T-helper 2 cell treated with Interferon-gamma antibody and Interleukin-4, amounts not matched to agents 5 μg/mL and 100 μg/mL, for 36 hours (primary cell): ENCODE measurements around the gene AKT1.
"Not testable (repeated sequence)": the region's sequence is repeated elsewhere in the genome, so short reads cannot be mapped to it uniquely, and the experiment has no call there.

ENCODE experiments used
- DNase-seq: peaks from one replicate; pipeline ENCODE4 v3.0.0; 2021; ENCODE audit warnings: low spot score
- H3K27ac Mint-ChIP-seq: one replicate; pipeline ENCODE4 v1.8.0; 2021; ENCODE audit warnings: mild to moderate bottlenecking, mixed read lengths
- H3K27me3 Mint-ChIP-seq: one replicate; pipeline ENCODE4 v1.8.0; 2021; ENCODE audit warnings: low read depth, mixed read lengths
- H3K36me3 Mint-ChIP-seq: one replicate; pipeline ENCODE4 v1.8.0; 2021; ENCODE audit warnings: low read depth, mixed read lengths
- H3K4me1 Mint-ChIP-seq: one replicate; pipeline ENCODE4 v1.8.0; 2021; ENCODE audit warnings: low read depth, mixed read lengths
- H3K4me3 Mint-ChIP-seq: one replicate; pipeline ENCODE4 v1.8.0; 2022; ENCODE audit warnings: mild to moderate bottlenecking, moderate library complexity, mixed read lengths
- H3K9me3 Mint-ChIP-seq: one replicate; pipeline ENCODE4 v1.8.0; 2021; ENCODE audit warnings: mixed read lengths

Gene AKT1

GRCh38 chr14:104824353-104824997, 28.9 kb upstream of the AKT1 start:
- no peak for DNase-seq
- peaks cover 4% of the 10 kb centered on the region for H3K36me3 Mint-ChIP-seq
- peaks cover 31% of the 10 kb centered on the region for H3K27me3 Mint-ChIP-seq
- H3K4me1 Mint-ChIP-seq = peaks cover 12% of the 10 kb centered on the region
- peak overlapping the region; percentile 86 for H3K4me3 Mint-ChIP-seq
- H3K27ac Mint-ChIP-seq = no peak overlapping the region
- peaks cover 8% of the 10 kb centered on the region for H3K9me3 Mint-ChIP-seq

- H3K4me1 Mint-ChIP-seq = peaks cover 12% of the 10 kb centered on the region
- DNase-seq = no peak
- peaks cover 8% of the 10 kb centered on the region for H3K9me3 Mint-ChIP-seq
- peaks cover 31% of the 10 kb centered on the region for H3K27me3 Mint-ChIP-seq
- H3K36me3 Mint-ChIP-seq = peaks cover 9% of the 10 kb centered on the region
- no peak overlapping the region for H3K4me3 Mint-ChIP-seq
- no peak overlapping the region for H3K27ac Mint-ChIP-seq
These were observed 27.5 kb upstream of the AKT1 start for GRCh38 chr14:104822821-104823615.

GRCh38 chr14:104821971-104822608, 26.5 kb upstream of the AKT1 start:
- no peak overlapping the region for H3K4me3 Mint-ChIP-seq
- H3K27me3 Mint-ChIP-seq = peaks cover 22% of the 10 kb centered on the region
- no peak for DNase-seq
- H3K9me3 Mint-ChIP-seq = peaks cover 8% of the 10 kb centered on the region
- peak overlapping the region; percentile 31 for H3K27ac Mint-ChIP-seq
- peaks cover 9% of the 10 kb centered on the region for H3K36me3 Mint-ChIP-seq
- H3K4me1 Mint-ChIP-seq = peaks cover 10% of the 10 kb centered on the region

GRCh38 chr14:104821229-104821945, 25.8 kb upstream of the AKT1 start:
- Mint-ChIP-seq H3K36me3 (peaks cover 9% of the 10 kb centered on the region), H3K27me3 (peaks cover 19% of the 10 kb centered on the region), H3K9me3 (peaks cover 8% of the 10 kb centered on the region), H3K4me3 (no peak overlapping the region), H3K4me1 (peaks cover 11% of the 10 kb centered on the region), H3K27ac (peak overlapping the region; percentile 31)
- no peak for DNase-seq

- Mint-ChIP-seq H3K27me3 (peaks cover 18% of the 10 kb centered on the region), H3K4me3 (no peak overlapping the region), H3K9me3 (peaks cover 8% of the 10 kb centered on the region), H3K36me3 (peaks cover 9% of the 10 kb centered on the region), H3K27ac (no peak overlapping the region), H3K4me1 (peaks cover 9% of the 10 kb centered on the region)
- DNase-seq = no peak
These were observed 25.2 kb upstream of the AKT1 start for GRCh38 chr14:104820669-104821228.

GRCh38 chr14:104819361-104819781, 23.8 kb upstream of the AKT1 start:
- Mint-ChIP-seq H3K36me3 (peaks cover 4% of the 10 kb centered on the region), H3K9me3 (peaks cover 2% of the 10 kb centered on the region), H3K27ac (no peak overlapping the region), H3K4me1 (peaks cover 5% of the 10 kb centered on the region), H3K4me3 (no peak overlapping the region), H3K27me3 (peaks cover 5% of the 10 kb centered on the region)
- no peak for DNase-seq

- Mint-ChIP-seq H3K4me3 (no peak overlapping the region), H3K9me3 (no peaks in the 10 kb centered on the region), H3K27me3 (peaks cover 1% of the 10 kb centered on the region), H3K36me3 (peaks cover 4% of the 10 kb centered on the region), H3K4me1 (peaks cover 9% of the 10 kb centered on the region), H3K27ac (no peak overlapping the region)
- DNase-seq = no peak
These were observed 23.2 kb upstream of the AKT1 start for GRCh38 chr14:104818714-104819161.

GRCh38 chr14:104817930-104818713, 22.6 kb upstream of the AKT1 start:
- DNase-seq = no peak
- Mint-ChIP-seq H3K27me3 (no peaks in the 10 kb centered on the region), H3K36me3 (peaks cover 4% of the 10 kb centered on the region), H3K4me3 (no peak overlapping the region), H3K27ac (no peak overlapping the region), H3K4me1 (peaks cover 10% of the 10 kb centered on the region), H3K9me3 (no peaks in the 10 kb centered on the region)

- Mint-ChIP-seq H3K27me3 (no peaks in the 10 kb centered on the region), H3K9me3 (no peaks in the 10 kb centered on the region), H3K36me3 (peaks cover 4% of the 10 kb centered on the region), H3K4me3 (peak overlapping the region; percentile 91), H3K4me1 (peaks cover 10% of the 10 kb centered on the region), H3K27ac (peak overlapping the region; percentile 92)
- DNase-seq = no peak
These were observed 21.0 kb upstream of the AKT1 start for GRCh38 chr14:104816616-104816884.

GRCh38 chr14:104814701-104815100, 19.2 kb upstream of the AKT1 start:
- not testable (repeated sequence) for DNase-seq, H3K27me3 Mint-ChIP-seq, H3K9me3 Mint-ChIP-seq, H3K4me1 Mint-ChIP-seq, H3K36me3 Mint-ChIP-seq
- Mint-ChIP-seq H3K4me3 (peak overlapping the region; percentile 91), H3K27ac (peak overlapping the region; percentile 58)

GRCh38 chr14:104813286-104813685, 17.7 kb upstream of the AKT1 start:
- peaks cover 3% of the 10 kb centered on the region for H3K36me3 Mint-ChIP-seq
- no peak overlapping the region for H3K27ac Mint-ChIP-seq
- no peak overlapping the region for H3K4me3 Mint-ChIP-seq

GRCh38 chr14:104810316-104810715, 14.8 kb upstream of the AKT1 start:
- Mint-ChIP-seq H3K36me3 (no peaks in the 10 kb centered on the region), H3K4me1 (peaks cover 8% of the 10 kb centered on the region), H3K9me3 (peaks cover 6% of the 10 kb centered on the region), H3K27ac (no peak overlapping the region), H3K4me3 (no peak overlapping the region), H3K27me3 (no peaks in the 10 kb centered on the region)
- no peak for DNase-seq

More at GRCh38 chr14:104813286-104813685, 17.7 kb upstream of the AKT1 start:
- H3K9me3 Mint-ChIP-seq = no peaks in the 10 kb centered on the region
- peaks cover 10% of the 10 kb centered on the region for H3K4me1 Mint-ChIP-seq
- H3K27me3 Mint-ChIP-seq = no peaks in the 10 kb centered on the region
- DNase-seq = no peak

- no peaks in the 10 kb centered on the region for H3K4me1 Mint-ChIP-seq
- H3K27ac Mint-ChIP-seq = no peak overlapping the region
- DNase-seq = no peak
- no peaks in the 10 kb centered on the region for H3K27me3 Mint-ChIP-seq
- H3K36me3 Mint-ChIP-seq = no peaks in the 10 kb centered on the region
- peaks cover 6% of the 10 kb centered on the region for H3K9me3 Mint-ChIP-seq
- H3K4me3 Mint-ChIP-seq = no peak overlapping the region
These were observed 12.9 kb upstream of the AKT1 start for GRCh38 chr14:104808456-104808855.
